Activated naive CD8-positive, alpha-beta T cell treated with anti-CD3 and anti-CD28 coated beads, Interleukin-2, amount 50 U/mL, for 16 hours (primary cell): ENCODE data around the gene FFAR2.

Experiments used
- DNase-seq: peaks from one replicate; pipeline ENCODE4 v3.0.0-alpha.2; 2020; ENCODE audit warnings: low read depth, low spot score

The FFAR2 gene

DNA sequence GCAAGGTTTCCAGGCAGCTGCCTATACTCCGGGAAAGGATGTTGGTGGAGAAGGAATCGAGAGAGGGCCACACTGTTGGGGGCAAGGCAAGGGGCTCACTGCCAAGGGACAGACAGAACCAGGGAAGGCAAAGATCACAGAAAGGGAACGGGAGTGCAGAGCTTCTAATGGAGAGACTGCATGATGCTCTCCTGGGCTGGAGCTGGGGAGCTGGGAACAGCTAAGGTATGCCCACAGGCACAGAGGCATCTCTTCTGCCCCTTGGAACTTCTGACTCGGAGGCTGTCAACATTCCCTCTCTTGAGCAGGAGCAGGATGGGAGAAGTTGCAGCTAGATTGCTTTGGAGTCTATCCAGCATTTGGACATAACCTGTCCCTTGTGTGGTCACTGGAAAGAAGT, 22.4 kb upstream of the FFAR2 start:
- no peak for DNase-seq

DNA sequence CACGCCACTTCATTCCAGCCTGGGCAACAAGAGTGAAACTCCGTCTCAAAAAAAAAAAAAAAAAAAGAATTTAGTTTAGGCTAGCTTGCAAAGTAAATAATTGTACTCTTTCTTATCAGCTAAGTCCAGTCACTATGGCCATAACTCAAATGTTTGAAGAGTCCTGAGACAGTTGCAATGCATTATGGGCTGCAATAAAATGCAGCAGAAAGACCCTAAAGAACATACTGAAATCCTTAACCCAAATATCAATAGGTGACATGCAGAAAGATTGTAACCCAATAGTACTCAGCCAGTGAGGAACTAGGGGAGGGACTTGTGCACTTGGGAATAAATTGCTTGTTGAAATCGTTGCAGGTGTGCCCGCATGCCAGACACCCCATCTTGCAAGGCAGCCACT, 20.9 kb upstream of the FFAR2 start:
- no peak for DNase-seq

DNA sequence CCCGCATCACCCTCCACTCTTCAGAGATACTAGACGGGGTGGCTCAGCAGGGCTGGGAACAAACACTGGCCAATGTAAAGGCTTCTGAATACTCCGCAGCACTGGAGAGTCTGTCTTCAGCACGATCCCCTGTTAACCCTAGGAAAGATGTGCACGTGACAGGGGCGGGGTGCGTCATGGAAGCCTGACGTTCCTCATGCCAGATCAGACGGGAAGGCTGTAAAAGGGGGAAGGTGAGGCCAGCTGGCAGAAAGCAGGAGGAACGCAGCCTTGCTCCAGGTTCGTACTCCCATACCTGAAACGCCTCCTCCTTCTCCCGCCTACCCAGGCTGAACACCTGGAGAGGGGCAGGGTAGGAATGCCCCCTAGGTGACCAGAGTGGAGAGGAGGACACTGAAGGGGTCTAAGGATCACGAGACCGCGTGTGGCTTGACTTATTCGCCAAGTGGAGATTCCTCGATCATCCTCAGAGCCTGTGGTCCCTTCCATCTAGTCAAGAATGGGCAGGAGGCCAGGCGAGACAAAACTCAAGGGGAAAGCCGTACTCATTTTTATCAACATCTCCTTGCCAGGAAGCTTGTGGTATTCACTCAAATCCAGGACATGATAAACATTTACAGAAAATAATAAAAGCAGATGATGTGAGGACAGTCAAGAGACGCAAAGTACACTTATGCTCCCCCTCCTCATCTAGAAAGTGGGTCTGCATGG, 18.2 kb upstream of the FFAR2 start:
- DNase-seq = no peak

GRCh38 chr19:35430409-35431144, 17.5 kb upstream of the FFAR2 start:
- DNase-seq = no peak

DNA sequence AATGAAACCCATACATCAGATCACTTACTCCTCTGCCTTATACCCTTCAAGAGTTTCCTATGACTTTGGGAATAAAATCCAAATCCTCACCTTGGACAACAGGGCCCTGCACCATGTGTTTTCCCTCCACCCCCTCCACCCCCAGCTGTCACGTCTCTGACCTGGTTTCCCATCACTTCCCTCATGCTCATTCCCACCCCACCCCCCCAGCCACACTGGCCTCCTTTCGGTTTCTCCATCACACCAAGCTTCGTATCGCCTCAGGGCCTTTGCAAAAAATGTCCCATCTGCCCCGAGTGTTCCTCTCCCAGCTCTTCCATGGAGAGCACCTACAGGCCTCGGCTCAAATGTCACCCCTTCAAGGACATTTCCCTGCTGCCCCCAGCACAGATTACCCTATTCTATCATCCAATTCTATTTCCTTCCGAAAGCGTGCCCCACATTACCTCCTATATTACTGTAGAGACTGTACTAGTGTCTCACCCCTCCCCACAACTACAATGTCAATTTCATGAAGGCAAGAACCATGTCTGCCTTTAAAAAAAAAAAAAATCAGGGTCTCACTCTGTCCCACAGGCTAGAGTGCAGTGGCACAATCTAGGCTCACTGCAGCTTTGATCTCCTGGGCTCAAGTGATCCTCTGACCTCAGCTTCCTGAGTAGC, 16.8 kb upstream of the FFAR2 start:
- DNase-seq = no peak

DNA sequence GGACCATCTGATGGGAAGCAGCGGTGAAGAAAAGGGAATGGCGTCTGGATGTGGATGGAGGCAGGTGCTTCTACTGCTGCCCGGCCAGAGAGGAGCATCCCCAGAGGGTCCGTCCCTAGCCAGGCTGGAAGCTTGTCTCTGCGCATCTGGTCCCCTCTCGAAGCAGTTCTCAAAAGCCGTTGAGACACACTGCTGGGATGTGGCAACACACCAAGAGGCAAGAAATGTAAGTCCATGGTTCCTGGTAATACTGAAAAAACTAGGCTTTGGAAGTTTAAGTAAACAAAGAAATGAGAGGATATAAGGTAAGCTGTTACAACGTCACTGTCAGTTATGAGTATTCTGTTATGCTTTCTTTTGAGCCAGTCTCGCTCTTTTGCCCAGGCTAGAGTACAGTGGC, 15.1 kb upstream of the FFAR2 start:
- DNase-seq = no peak

GRCh38 chr19:35433448-35433847, 14.6 kb upstream of the FFAR2 start:
- DNase-seq = no peak

GRCh38 chr19:35435896-35436295, 12.2 kb upstream of the FFAR2 start:
- no peak for DNase-seq

DNA sequence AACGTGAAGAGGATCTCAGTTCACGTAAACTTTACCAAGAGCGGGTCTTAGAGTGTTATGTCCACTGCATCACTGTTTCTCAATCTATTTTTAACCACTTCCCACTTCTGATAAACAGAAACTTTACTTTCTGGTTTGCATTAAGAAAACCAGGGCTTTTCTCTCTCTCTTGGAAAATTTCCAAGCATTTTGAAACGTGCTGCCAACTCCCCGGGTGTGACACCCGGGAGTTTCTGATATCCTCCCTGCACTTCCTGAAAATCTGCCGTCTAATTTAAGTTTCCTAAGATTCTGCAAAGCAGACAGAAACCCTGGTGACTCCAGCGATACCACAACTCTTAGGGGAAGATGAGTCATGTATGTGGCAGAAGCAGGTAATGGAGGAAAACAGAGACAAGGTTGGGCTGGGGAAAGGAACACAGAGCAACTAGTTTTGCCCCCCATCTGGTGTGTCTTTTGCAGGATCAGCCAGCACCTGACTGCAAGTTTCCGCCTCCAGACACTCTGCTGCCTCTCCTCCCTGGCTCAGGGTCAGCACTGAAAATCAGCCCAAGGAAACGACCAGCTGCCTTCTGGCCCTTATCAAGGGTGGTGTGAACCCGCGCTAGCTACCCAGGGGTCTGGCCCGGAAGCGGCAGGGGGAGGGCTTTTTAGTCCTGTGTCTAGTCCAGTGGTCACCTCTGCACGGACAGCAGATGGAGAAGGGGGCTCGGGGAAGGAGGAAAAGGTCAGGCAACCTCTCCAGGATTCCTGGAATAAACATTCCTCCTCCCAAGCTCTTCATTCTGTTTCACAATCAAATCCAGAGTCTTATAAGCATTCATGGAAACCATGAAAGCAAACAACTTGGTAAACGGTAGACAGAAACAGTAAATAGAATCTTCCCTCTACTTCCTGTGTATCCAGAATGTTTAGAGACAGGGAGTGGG, 11.3 kb upstream of the FFAR2 start:
- no peak for DNase-seq

DNA sequence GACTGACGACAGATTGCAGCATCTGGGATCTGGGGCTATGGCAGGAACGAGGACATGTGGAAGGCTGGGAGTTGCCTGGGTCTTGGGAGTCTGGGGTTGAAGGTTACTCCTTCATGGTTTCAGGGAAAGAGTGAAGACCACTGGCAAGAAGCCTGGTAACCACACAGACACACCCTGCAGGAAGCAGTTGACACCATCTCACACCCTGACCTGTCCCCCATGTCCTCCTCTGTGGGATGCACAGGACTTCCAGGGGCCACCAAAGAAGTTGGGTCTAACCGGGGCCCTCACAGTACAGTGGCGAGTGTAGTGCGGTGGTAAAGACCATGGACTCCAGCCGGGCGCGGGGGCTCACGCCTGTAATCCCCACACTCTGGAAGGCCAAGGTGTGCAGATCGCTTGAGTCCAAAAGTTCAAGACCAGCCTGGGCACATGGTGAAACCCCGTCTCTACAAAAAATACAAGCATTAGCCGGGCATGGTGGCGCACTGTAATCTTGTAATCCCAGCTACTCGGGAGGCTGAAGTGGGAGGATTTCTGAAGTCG, 10.6 kb upstream of the FFAR2 start:
- no peak for DNase-seq

- DNase-seq = no peak
Observed at GRCh38 chr19:35438096-35438495, 10.0 kb upstream of the FFAR2 start.

DNA sequence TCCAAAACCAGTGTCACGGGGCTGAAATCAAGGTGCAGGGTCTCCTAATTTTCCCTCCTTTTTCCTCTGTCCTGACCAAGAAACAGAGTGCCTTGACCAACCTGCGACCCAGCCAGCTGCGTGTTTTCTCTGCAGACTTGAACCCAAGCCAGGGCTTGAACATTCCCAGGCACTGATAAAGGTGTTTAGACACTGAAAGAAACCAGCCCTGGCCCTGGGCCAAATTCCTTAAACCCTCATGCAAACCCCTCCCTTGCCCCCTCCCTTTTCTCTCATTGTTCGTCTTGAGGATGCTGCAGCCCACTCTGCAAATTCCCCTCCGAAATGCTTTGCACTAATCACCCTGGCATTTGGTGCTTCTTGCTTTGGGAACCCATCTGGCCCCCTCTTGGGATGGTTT, 9.5 kb upstream of the FFAR2 start:
- no peak for DNase-seq

DNA sequence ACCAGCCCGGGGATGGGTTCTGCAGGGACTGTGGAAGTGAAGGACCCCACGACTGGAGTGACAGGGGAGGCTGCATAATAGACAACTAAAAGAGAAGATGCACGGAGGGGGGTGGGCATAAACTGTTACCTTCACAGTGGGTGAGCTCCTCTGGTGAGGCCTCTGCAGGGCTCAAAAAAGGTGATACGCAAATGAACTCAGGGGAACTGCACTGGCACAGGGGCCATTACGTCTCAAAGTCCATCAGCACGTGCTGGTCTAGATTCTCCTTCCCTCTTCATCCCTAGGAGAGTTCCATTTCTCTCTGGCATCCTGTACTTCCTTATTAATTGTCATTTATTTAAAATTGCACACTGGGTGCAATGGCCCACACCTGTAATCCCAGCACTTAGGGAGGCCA, 8.1 kb upstream of the FFAR2 start:
- no peak for DNase-seq

- DNase-seq = no peak
Observed at GRCh38 chr19:35442091-35442490, 6.0 kb upstream of the FFAR2 start.

- no peak for DNase-seq
Observed at GRCh38 chr19:35444735-35445134, 3.3 kb upstream of the FFAR2 start.

- no peak for DNase-seq
Observed at GRCh38 chr19:35445826-35446593, 2.0 kb upstream of the FFAR2 start.

GRCh38 chr19:35449359-35450043, 1.4 kb downstream of the FFAR2 start:
- no peak for DNase-seq

GRCh38 chr19:35451338-35452096, 3.5 kb downstream of the FFAR2 start:
- no peak for DNase-seq

DNA sequence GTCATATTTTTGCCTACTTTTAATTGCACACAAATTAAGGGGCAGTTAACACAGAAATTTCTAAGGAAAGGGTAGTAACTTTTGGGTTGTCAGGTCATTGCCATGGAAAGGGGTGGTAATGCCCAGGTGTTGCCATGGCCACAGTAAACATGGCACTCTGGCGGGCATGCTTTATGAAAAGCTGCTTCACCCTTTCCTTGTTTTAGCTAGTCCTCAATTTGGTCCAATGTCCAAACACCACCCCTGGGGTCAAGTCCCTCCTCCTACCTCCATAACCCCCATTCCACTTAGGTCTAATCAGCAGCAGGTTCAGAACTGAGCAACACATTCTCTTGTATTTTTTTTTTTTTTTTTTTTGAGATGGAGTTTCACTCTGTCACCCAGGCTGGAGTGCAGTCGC, 6.6 kb downstream of the FFAR2 start:
- DNase-seq = no peak
